ENCODE results near the gene FBXO47. TPM values are rescaled to one million over a fixed set of nuclear protein-coding genes. Genes with fewer than 3 reads are reported as not detected.

FBXO47 gene
- total RNA-seq, 1 donor from 2014 or later, result not detected

DNA sequence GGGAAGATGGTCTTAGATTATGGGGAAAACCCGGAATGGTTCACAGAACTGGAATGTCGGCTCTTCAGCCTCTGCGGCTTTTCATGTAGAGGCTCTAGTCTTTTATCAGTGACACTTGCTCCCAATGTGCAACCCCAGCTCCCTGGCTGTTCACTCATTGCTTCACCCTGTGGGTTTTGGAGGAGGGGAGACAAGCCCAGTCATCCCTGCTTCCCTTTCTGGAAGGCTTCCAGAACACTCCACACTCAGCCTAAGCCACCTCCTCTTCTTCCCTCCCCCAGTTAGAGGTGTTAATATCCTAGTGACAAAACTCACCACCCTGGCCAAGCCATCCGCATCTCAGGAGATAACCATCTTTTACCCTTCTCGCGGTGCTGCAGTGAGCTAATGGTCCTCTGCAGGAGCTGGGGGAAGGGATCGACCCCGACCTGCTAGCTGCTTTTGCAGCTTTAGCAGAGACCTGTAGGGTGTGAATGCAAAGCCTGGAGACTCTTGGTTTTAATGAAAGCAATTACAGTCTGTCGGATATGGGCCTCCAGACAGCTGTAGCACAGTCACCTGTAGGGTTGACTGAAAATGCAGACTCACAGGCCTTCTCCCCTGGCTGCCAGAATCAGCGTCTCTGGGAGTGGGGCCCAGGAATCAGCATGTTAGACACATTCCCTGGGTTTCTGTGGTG lies 66.1 kb downstream of the FBXO47 start:
- no peak overlapping the region for H3K27ac Mint-ChIP-seq (ENCODE audit: unreplicated experiment)
- peaks cover 22% of the 10 kb centered on the region for H3K4me1 Mint-ChIP-seq (ENCODE audit: low read depth, unreplicated experiment)
- no peak for DNase-seq
- H3K36me3 Mint-ChIP-seq (ENCODE audit: unreplicated experiment), result no peaks in the 10 kb centered on the region
- no peak overlapping the region for H3K4me3 Mint-ChIP-seq (ENCODE audit: unreplicated experiment)
- H3K27me3 Mint-ChIP-seq (ENCODE audit: unreplicated experiment), result peaks cover 2% of the 10 kb centered on the region
- H3K9me3 Mint-ChIP-seq (ENCODE audit: unreplicated experiment), result peaks cover 1% of the 10 kb centered on the region
- TF ChIP-seq, protein P1, sequence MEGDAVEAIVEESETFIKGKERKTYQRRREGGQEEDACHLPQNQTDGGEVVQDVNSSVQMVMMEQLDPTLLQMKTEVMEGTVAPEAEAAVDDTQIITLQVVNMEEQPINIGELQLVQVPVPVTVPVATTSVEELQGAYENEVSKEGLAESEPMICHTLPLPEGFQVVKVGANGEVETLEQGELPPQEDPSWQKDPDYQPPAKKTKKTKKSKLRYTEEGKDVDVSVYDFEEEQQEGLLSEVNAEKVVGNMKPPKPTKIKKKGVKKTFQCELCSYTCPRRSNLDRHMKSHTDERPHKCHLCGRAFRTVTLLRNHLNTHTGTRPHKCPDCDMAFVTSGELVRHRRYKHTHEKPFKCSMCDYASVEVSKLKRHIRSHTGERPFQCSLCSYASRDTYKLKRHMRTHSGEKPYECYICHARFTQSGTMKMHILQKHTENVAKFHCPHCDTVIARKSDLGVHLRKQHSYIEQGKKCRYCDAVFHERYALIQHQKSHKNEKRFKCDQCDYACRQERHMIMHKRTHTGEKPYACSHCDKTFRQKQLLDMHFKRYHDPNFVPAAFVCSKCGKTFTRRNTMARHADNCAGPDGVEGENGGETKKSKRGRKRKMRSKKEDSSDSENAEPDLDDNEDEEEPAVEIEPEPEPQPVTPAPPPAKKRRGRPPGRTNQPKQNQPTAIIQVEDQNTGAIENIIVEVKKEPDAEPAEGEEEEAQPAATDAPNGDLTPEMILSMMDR (IDR thresholded peaks at IDR 0.05; ENCODE audit: partially characterized antibody, unreplicated experiment), result no peak

DNA sequence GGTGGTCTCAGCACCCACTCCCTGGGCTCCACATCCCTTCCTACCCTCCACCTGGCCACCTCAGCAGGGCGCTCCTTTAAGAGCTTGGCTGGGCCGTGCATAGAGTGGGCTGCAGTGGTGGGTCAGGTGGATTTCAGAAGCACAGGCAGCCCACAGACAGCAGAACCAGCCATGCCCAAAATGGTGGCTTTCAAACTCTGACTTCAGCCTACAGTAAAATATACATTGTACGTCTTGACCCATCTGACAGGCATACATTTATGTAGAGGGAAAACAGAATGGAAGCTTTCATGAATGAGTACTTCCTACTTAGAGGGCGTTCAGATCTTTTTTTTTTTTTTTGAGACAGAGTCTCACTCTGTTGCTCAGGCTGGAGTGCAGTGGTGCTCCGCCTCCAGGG lies 67.8 kb downstream of the FBXO47 start:
- TF ChIP-seq, protein P1 (IDR thresholded peaks at IDR 0.05; ENCODE audit: partially characterized antibody, unreplicated experiment), result no peak
- H3K36me3 Mint-ChIP-seq (ENCODE audit: unreplicated experiment), result no peaks in the 10 kb centered on the region
- H3K27ac Mint-ChIP-seq (ENCODE audit: unreplicated experiment), result no peak overlapping the region
- DNase-seq, result no peak
- peaks cover 2% of the 10 kb centered on the region for H3K27me3 Mint-ChIP-seq (ENCODE audit: unreplicated experiment)
- H3K4me3 Mint-ChIP-seq (ENCODE audit: unreplicated experiment), result no peak overlapping the region
- H3K9me3 Mint-ChIP-seq (ENCODE audit: unreplicated experiment), result peaks cover 1% of the 10 kb centered on the region
- H3K4me1 Mint-ChIP-seq (ENCODE audit: low read depth, unreplicated experiment), result peaks cover 23% of the 10 kb centered on the region

DNA sequence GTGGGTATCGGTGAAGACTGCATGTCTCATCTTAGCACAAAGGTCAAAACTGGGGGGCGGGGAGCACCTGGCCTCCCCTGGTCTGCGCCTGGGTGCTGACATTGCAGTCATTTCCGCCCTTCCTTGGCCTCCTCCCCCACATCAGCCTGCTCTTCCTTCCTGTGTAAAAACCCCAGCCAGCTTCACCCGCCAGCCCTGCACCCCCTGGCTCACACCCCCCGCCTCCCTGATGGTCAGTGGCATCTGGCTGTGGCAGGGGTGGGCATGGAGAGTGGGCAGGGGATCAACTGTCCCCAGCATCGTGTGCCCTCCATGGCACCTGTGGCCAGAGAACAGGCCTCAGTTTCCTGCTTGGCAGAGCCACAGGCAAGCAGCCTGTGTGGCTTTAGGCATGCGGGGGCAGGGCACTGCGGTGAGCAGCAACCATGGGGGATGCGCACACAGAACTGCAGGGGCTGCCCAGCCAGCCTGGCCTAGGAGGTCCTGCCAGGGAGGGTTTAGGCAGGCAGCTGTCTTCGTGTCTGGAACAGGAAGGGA lies 68.3 kb downstream of the FBXO47 start:
- no peak overlapping the region for H3K27ac Mint-ChIP-seq (ENCODE audit: unreplicated experiment)
- TF ChIP-seq, protein P1 (IDR thresholded peaks at IDR 0.05; ENCODE audit: partially characterized antibody, unreplicated experiment), result no peak
- peaks cover 1% of the 10 kb centered on the region for H3K9me3 Mint-ChIP-seq (ENCODE audit: unreplicated experiment)
- H3K36me3 Mint-ChIP-seq (ENCODE audit: unreplicated experiment), result no peaks in the 10 kb centered on the region
- DNase-seq, result no peak
- peaks cover 4% of the 10 kb centered on the region for H3K27me3 Mint-ChIP-seq (ENCODE audit: unreplicated experiment)
- peaks cover 27% of the 10 kb centered on the region for H3K4me1 Mint-ChIP-seq (ENCODE audit: low read depth, unreplicated experiment)
- no peak overlapping the region for H3K4me3 Mint-ChIP-seq (ENCODE audit: unreplicated experiment)

DNA sequence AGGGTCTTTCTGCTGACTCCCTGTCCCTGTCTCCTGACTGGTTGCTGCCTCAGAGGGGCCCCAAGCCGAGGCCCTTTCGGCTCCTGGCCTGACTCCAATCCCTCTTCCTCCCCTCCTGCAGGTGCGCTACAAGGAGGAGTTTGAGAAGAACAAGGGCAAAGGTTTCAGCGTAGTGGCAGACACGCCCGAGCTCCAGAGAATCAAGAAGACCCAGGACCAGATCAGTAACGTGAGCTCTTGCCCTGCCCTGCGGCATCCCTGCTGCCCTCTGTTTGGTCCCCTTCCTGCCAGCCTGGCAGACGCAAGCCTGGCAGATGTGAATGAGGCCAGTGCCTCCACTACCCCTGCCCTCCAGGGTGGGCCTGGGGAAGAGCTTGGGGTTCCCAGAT lies 68.9 kb downstream of the FBXO47 start:
- H3K27me3 Mint-ChIP-seq (ENCODE audit: unreplicated experiment), result peaks cover 4% of the 10 kb centered on the region
- peaks cover 27% of the 10 kb centered on the region for H3K4me1 Mint-ChIP-seq (ENCODE audit: low read depth, unreplicated experiment)
- no peak overlapping the region for H3K4me3 Mint-ChIP-seq (ENCODE audit: unreplicated experiment)
- TF ChIP-seq, protein P1 (IDR thresholded peaks at IDR 0.05; ENCODE audit: partially characterized antibody, unreplicated experiment), result no peak
- no peaks in the 10 kb centered on the region for H3K36me3 Mint-ChIP-seq (ENCODE audit: unreplicated experiment)
- no peak overlapping the region for H3K27ac Mint-ChIP-seq (ENCODE audit: unreplicated experiment)
- DNase-seq, result no peak
- peaks cover 1% of the 10 kb centered on the region for H3K9me3 Mint-ChIP-seq (ENCODE audit: unreplicated experiment)

DNA sequence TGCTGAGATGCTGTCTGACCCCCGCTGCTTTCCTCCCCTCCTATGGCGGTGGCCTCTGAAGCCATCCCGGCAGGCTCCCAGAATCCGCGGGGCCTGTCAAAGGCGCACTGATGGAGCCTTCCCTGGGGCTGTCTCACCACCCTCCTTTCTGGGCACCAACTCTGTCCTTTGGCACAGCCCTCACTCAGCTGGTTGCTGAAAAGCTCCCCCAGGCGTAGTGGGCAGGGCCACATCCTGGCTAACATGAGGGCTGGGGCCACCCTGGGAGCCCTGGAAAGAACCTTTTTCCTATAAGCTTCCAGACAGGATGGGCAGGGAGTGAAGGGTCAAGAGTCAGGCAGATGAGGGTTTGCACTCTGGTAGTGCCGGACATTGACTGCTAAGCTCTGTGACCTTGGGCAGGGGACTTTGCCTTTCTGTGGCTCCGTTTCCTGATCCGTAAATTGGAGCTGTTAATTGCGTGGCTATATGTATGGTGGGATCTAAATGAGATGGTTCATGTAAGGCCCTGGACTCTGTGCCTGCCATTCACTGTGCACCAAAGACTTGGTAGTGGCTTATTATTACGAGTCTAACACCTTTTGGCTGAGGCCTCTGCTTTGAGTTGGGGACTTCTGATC lies 69.4 kb downstream of the FBXO47 start:
- TF ChIP-seq, protein P1 (IDR thresholded peaks at IDR 0.05; ENCODE audit: partially characterized antibody, unreplicated experiment), result no peak
- H3K4me1 Mint-ChIP-seq (ENCODE audit: low read depth, unreplicated experiment), result peaks cover 27% of the 10 kb centered on the region
- DNase-seq, result no peak

More for the DNA sequence above, 69.4 kb downstream of the FBXO47 start:
- H3K9me3 Mint-ChIP-seq (ENCODE audit: unreplicated experiment), result peaks cover 1% of the 10 kb centered on the region
- H3K27ac Mint-ChIP-seq (ENCODE audit: unreplicated experiment), result peak overlapping the region; percentile 33
- no peak overlapping the region for H3K4me3 Mint-ChIP-seq (ENCODE audit: unreplicated experiment)
- no peaks in the 10 kb centered on the region for H3K36me3 Mint-ChIP-seq (ENCODE audit: unreplicated experiment)
- H3K27me3 Mint-ChIP-seq (ENCODE audit: unreplicated experiment), result peaks cover 6% of the 10 kb centered on the region
